ENCODE results near the gene ZNF189.

The ZNF189 gene

GRCh38 chr9:101398068-101398929 is at the start of gene ZNF189, which contains the start of gene MRPL50:
ZNF189 (plus strand) TSS chr9:101398851; CDS start chr9:101399157, 306 bp downstream.
MRPL50 (minus strand) TSS chr9:101398618; CDS start chr9:101398592, 26 bp downstream.
- peak; percentile 98 for DNase-seq (ENCODE audit: low spot score)

- DNase-seq (ENCODE audit: low spot score) = no peak
These were observed 48.4 kb upstream of the ZNF189 start for GRCh38 chr9:101350285-101350684.

- DNase-seq (ENCODE audit: low spot score) = no peak
These were observed 45.7 kb upstream of the ZNF189 start for GRCh38 chr9:101352892-101353463.

GRCh38 chr9:101353683-101354082 is 45.0 kb upstream of the ZNF189 start:
- no peak for DNase-seq (ENCODE audit: low spot score)

GRCh38 chr9:101354143-101354764 is 44.4 kb upstream of the ZNF189 start:
- no peak for DNase-seq (ENCODE audit: low spot score)

GRCh38 chr9:101354765-101355708 is 43.6 kb upstream of the ZNF189 start:
- no peak for DNase-seq (ENCODE audit: low spot score)

- no peak for DNase-seq (ENCODE audit: low spot score)
These were observed 42.0 kb upstream of the ZNF189 start for GRCh38 chr9:101356619-101357018.

GRCh38 chr9:101359679-101360078 is 39.0 kb upstream of the ZNF189 start:
- DNase-seq (ENCODE audit: low spot score) = no peak

- DNase-seq (ENCODE audit: low spot score) = no peak
These were observed 38.0 kb upstream of the ZNF189 start for GRCh38 chr9:101360647-101361046.

GRCh38 chr9:101362450-101362849 is 36.2 kb upstream of the ZNF189 start:
- no peak for DNase-seq (ENCODE audit: low spot score)

- no peak for DNase-seq (ENCODE audit: low spot score)
These were observed 33.5 kb upstream of the ZNF189 start for GRCh38 chr9:101365181-101365580.

- DNase-seq (ENCODE audit: low spot score) = no peak
These were observed 32.5 kb upstream of the ZNF189 start for GRCh38 chr9:101366038-101366756.

GRCh38 chr9:101367323-101367722 is 31.3 kb upstream of the ZNF189 start:
- no peak for DNase-seq (ENCODE audit: low spot score)

GRCh38 chr9:101369286-101369685 is 29.4 kb upstream of the ZNF189 start:
- no peak for DNase-seq (ENCODE audit: low spot score)

GRCh38 chr9:101369884-101370531 is 28.6 kb upstream of the ZNF189 start:
- DNase-seq (ENCODE audit: low spot score) = no peak

- no peak for DNase-seq (ENCODE audit: low spot score)
These were observed 26.8 kb upstream of the ZNF189 start for GRCh38 chr9:101371813-101372212.

- no peak for DNase-seq (ENCODE audit: low spot score)
These were observed 26.1 kb upstream of the ZNF189 start for GRCh38 chr9:101372327-101373118.

- no peak for DNase-seq (ENCODE audit: low spot score)
These were observed 23.1 kb upstream of the ZNF189 start for GRCh38 chr9:101375546-101375945.

GRCh38 chr9:101376111-101376848 is 22.4 kb upstream of the ZNF189 start:
- DNase-seq (ENCODE audit: low spot score) = no peak

All from CD4-positive, alpha-beta T cell treated with Interleukin-15 for 4 hours (primary cell).